GM13976 (cell line): Measurements from ENCODE around the gene GRIA1.

Source experiments
- DNase-seq: peaks from one replicate; pipeline ENCODE4 v3.0.0; 2012; ENCODE audit warnings: low spot score
- CTCF ChIP-seq: IDR thresholded peaks from 2 replicates; pipeline ENCODE4 v1.5.1; 2012; ENCODE audit warnings: borderline replicate concordance, mild to moderate bottlenecking; ENCODE audit not compliant: insufficient read depth; ENCODE audit errors: extremely low read depth, missing control alignments, control extremely low read depth
- in situ Hi-C: fragments of 300-500 bp; cut with MboI; formaldehyde crosslinking; loops from one replicate; pipeline ENCODE4 v1.12.0; 2022; ENCODE audit warnings: low sequenced_read_pairs, mixed read lengths, inconsistent platforms; ENCODE audit not compliant: unreplicated experiment

The GRIA1 gene

GRCh38 chr5:153546566-153546965, 56.1 kb downstream of the GRIA1 start:
- in situ Hi-C loops: no loop called here
- no peak for DNase-seq
- no peak for TF ChIP-seq CTCF

GRCh38 chr5:153551537-153552079, 61.1 kb downstream of the GRIA1 start:
- TF ChIP-seq CTCF: no peak
- DNase-seq: no peak
- in situ Hi-C loops: no loop called here

- in situ Hi-C loops: no loop called here
These were observed 62.4 kb downstream of the GRIA1 start for GRCh38 chr5:153552886-153553285.

GRCh38 chr5:153555420-153556114, 65.1 kb downstream of the GRIA1 start:
- TF ChIP-seq CTCF: no peak
- DNase-seq: no peak
- in situ Hi-C loops: no loop called here

More at GRCh38 chr5:153552886-153553285, 62.4 kb downstream of the GRIA1 start:
- no peak for DNase-seq
- TF ChIP-seq CTCF: no peak

- DNase-seq: no peak
- in situ Hi-C loops: no loop called here
- TF ChIP-seq CTCF: no peak
These were observed 68.5 kb downstream of the GRIA1 start for GRCh38 chr5:153558957-153559356.

- in situ Hi-C loops: no loop called here
- no peak for TF ChIP-seq CTCF
- no peak for DNase-seq
These were observed 69.5 kb downstream of the GRIA1 start for GRCh38 chr5:153559926-153560325.
